ENCODE data around the gene OSBPL10.

Gene OSBPL10

GRCh38 chr3:31960793-31961431 lies 20.1 kb downstream of the OSBPL10 start:
- DNase-seq (ENCODE audit: insufficient read length, low spot score) (no peak), FAIRE-seq (no peak)
- TF ChIP-seq POU2F2 (IDR thresholded peaks at IDR 0.05; ENCODE audit: low read depth, low read length) (no peak), PAX5 (IDR thresholded peaks at IDR 0.05; ENCODE audit: insufficient read depth, low read length, severe bottlenecking) (no peak), SPI1 (IDR thresholded peaks at IDR 0.05; ENCODE audit: low read depth, low read length) (no peak), POLR2A (IDR thresholded peaks at IDR 0.05; ENCODE audit: low read depth, low read length) (no peak), TAF1 (IDR thresholded peaks at IDR 0.05; ENCODE audit: low read depth, low read length) (no peak), POLR2AphosphoS5 (IDR thresholded peaks at IDR 0.05; ENCODE audit: low read depth, low read length) (no peak)

DNA sequence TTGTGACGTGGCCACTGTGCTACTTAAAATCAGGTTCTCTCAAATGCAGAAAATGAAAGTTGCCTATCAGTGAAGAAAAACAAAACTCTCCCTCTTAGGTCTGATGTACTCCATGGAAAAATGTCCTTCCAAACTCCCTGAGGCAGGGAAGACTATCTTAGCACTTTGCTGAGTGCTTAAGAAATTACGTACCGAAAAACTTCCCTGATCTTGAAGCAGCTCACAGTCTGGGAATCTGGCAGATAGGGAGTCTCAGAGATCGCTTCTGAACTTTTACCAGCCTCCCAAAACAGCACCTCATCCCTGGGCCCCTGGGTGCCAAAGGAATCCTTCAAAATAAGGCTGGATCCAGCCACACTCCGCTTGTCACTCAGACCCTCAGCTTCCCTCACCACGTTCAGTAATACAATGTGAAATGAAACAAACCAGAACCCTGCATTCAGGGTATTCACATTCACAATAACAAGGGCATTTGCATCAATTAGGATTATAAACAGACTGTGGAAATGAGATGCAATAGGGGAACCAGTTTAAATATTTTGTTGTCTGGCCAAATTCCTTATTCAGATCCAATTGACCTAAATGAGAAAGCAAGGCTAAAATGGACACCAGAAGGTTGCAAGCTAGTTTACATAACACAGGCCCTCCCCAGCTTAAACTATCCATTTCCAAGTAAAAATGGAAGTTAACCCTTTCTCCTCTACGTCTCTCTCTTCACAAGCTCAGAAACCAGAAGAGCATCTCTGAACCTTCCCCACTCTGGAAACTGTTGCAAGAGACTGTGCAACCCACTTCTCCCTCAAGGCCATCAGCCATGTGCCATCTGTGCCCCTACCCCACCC lies 20.9 kb downstream of the OSBPL10 start:
- no peak for TF ChIP-seq TAF1 (IDR thresholded peaks at IDR 0.05; ENCODE audit: low read depth, low read length)
- DNase-seq (ENCODE audit: insufficient read length, low spot score) (no peak), FAIRE-seq (no peak)

GRCh38 chr3:31959251-31959650 lies 21.8 kb downstream of the OSBPL10 start:
- TF ChIP-seq POU2F2 (IDR thresholded peaks at IDR 0.05; ENCODE audit: low read depth, low read length): no peak
- FAIRE-seq (no peak), DNase-seq (ENCODE audit: insufficient read length, low spot score) (no peak)

DNA sequence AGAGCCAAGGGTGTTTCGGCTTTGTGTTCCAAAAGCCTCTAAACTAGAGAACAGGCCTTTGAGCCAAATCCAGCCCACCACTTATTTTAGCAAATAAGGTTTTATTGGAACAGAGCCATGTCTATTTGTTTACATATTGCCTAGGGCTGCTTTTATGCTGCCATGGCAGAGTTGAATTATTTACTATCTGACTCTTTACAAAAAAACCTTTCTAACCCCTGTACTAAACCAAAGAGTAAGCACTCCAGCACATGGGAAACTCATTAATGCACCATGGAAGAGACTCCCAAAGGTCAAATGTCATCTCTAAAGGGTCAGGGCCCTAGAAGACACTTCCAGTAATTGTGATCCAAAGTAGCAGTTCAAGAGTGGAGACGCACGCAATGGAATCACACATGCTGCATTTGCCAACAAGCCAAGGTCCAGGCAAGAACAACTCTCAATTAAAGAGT lies 22.3 kb downstream of the OSBPL10 start:
- FAIRE-seq (no peak), DNase-seq (ENCODE audit: insufficient read length, low spot score) (no peak)
- no peak for TF ChIP-seq POLR2A (IDR thresholded peaks at IDR 0.05; ENCODE audit: low read depth, low read length)
- TF ChIP-seq POLR2AphosphoS5 (IDR thresholded peaks at IDR 0.05; ENCODE audit: low read depth, low read length): no peak
- TF ChIP-seq SPI1 (IDR thresholded peaks at IDR 0.05; ENCODE audit: low read depth, low read length): no peak
- TF ChIP-seq TAF1 (IDR thresholded peaks at IDR 0.05; ENCODE audit: low read depth, low read length): no peak
- TF ChIP-seq POU2F2 (IDR thresholded peaks at IDR 0.05; ENCODE audit: low read depth, low read length): no peak
- TF ChIP-seq PAX5 (IDR thresholded peaks at IDR 0.05; ENCODE audit: insufficient read depth, low read length, severe bottlenecking): no peak

DNA sequence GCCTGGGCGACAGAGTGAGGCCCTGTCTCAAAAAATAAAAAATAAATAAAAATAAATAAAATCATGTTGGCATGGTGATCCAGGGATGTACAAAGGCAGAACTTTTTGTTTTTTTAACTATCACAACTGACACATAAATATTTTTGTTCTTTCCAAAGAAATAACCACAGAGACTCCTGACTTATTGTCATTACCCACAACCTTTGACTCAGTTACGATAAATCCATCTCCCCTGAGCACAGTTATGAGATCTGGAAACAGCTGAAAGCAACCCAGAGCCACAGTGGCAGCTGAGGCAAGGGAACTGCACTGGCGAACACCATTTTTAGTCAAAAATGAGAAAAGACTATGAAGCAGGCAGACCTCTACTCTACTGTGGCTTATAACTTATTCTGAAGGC lies 24.0 kb downstream of the OSBPL10 start:
- FAIRE-seq (no peak), DNase-seq (ENCODE audit: insufficient read length, low spot score) (no peak)
- TF ChIP-seq POLR2AphosphoS5 (IDR thresholded peaks at IDR 0.05; ENCODE audit: low read depth, low read length) (no peak), POLR2A (IDR thresholded peaks at IDR 0.05; ENCODE audit: low read depth, low read length) (no peak), PAX5 (IDR thresholded peaks at IDR 0.05; ENCODE audit: insufficient read depth, low read length, severe bottlenecking) (no peak), TAF1 (IDR thresholded peaks at IDR 0.05; ENCODE audit: low read depth, low read length) (no peak), SPI1 (IDR thresholded peaks at IDR 0.05; ENCODE audit: low read depth, low read length) (no peak), POU2F2 (IDR thresholded peaks at IDR 0.05; ENCODE audit: low read depth, low read length) (no peak)

DNA sequence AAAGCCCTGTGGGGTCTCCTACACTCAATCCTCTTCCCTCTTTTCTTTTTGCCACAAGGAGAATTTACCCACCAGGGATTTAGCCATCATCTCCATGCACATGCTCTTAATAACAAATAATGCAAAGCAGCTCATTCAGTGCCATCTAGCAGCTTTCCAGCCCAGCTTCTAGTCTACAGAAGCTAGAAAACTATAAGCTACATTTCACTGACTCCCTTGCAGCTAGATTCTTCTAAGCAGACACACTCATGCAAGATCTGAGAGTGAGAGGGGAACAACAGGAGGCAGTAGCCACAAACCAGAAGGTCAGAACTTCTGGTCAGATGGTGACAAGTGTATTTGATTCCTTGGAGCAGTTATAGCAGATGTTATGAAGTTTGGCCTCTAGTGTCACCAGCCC lies 25.5 kb downstream of the OSBPL10 start:
- no peak for FAIRE-seq
- no peak for DNase-seq (ENCODE audit: insufficient read length, low spot score)
- TF ChIP-seq POU2F2 (IDR thresholded peaks at IDR 0.05; ENCODE audit: low read depth, low read length): no peak
- TF ChIP-seq PAX5 (IDR thresholded peaks at IDR 0.05; ENCODE audit: insufficient read depth, low read length, severe bottlenecking): no peak
- TF ChIP-seq TAF1 (IDR thresholded peaks at IDR 0.05; ENCODE audit: low read depth, low read length): no peak
- no peak for TF ChIP-seq POLR2AphosphoS5 (IDR thresholded peaks at IDR 0.05; ENCODE audit: low read depth, low read length)
- no peak for TF ChIP-seq POLR2A (IDR thresholded peaks at IDR 0.05; ENCODE audit: low read depth, low read length)
- no peak for TF ChIP-seq SPI1 (IDR thresholded peaks at IDR 0.05; ENCODE audit: low read depth, low read length)

DNA sequence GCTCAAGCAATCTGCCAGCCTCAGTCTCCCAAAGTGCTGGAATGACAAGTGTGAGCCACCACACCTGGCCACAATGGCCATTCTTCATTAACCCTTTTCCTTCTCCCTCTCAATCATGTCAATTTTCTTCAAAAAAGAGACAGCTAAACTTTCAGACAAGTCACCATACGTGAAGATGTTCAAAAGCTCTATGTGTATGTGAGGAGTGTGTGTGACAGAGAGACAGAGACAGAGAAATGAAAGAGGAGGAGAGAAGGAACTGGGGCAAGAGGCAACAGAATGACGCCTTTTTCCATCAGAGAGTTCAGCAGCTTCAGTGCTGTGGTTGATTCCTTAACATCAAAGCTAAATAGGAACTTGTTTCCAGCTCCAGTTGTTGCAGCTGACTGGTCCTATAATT lies 27.4 kb downstream of the OSBPL10 start:
- TF ChIP-seq SPI1 (IDR thresholded peaks at IDR 0.05; ENCODE audit: low read depth, low read length): no peak
- TF ChIP-seq TAF1 (IDR thresholded peaks at IDR 0.05; ENCODE audit: low read depth, low read length): no peak
- no peak for TF ChIP-seq POU2F2 (IDR thresholded peaks at IDR 0.05; ENCODE audit: low read depth, low read length)
- no peak for TF ChIP-seq POLR2A (IDR thresholded peaks at IDR 0.05; ENCODE audit: low read depth, low read length)
- TF ChIP-seq POLR2AphosphoS5 (IDR thresholded peaks at IDR 0.05; ENCODE audit: low read depth, low read length): no peak
- no peak for TF ChIP-seq PAX5 (IDR thresholded peaks at IDR 0.05; ENCODE audit: insufficient read depth, low read length, severe bottlenecking)

GRCh38 chr3:31953091-31953490 lies 28.0 kb downstream of the OSBPL10 start:
- FAIRE-seq (no peak), DNase-seq (ENCODE audit: insufficient read length, low spot score) (no peak)
- TF ChIP-seq POLR2AphosphoS5 (IDR thresholded peaks at IDR 0.05; ENCODE audit: low read depth, low read length) (no peak), POLR2A (IDR thresholded peaks at IDR 0.05; ENCODE audit: low read depth, low read length) (no peak)

More for the DNA sequence above, 27.4 kb downstream of the OSBPL10 start:
- DNase-seq (ENCODE audit: insufficient read length, low spot score) (no peak), FAIRE-seq (no peak)

- DNase-seq (ENCODE audit: insufficient read length, low spot score) (peak; percentile 19), FAIRE-seq (peak; percentile 35)
- TF ChIP-seq PAX5 (IDR thresholded peaks at IDR 0.05; ENCODE audit: insufficient read depth, low read length, severe bottlenecking) (peak; percentile 88), POU2F2 (IDR thresholded peaks at IDR 0.05; ENCODE audit: low read depth, low read length) (peak; percentile 73; the same call in 1 of the 2 replicates), SPI1 (IDR thresholded peaks at IDR 0.05; ENCODE audit: low read depth, low read length) (peak; percentile 95), POLR2AphosphoS5 (IDR thresholded peaks at IDR 0.05; ENCODE audit: low read depth, low read length) (no peak), POLR2A (IDR thresholded peaks at IDR 0.05; ENCODE audit: low read depth, low read length) (no peak)
Observed at GRCh38 chr3:31952205-31952604, 28.9 kb downstream of the OSBPL10 start.

GRCh38 chr3:31948280-31948679 lies 32.8 kb downstream of the OSBPL10 start:
- TF ChIP-seq POLR2A (IDR thresholded peaks at IDR 0.05; ENCODE audit: low read depth, low read length) (no peak), TAF1 (IDR thresholded peaks at IDR 0.05; ENCODE audit: low read depth, low read length) (no peak), POU2F2 (IDR thresholded peaks at IDR 0.05; ENCODE audit: low read depth, low read length) (no peak), POLR2AphosphoS5 (IDR thresholded peaks at IDR 0.05; ENCODE audit: low read depth, low read length) (no peak), SPI1 (IDR thresholded peaks at IDR 0.05; ENCODE audit: low read depth, low read length) (no peak), PAX5 (IDR thresholded peaks at IDR 0.05; ENCODE audit: insufficient read depth, low read length, severe bottlenecking) (no peak)
- FAIRE-seq (no peak), DNase-seq (ENCODE audit: insufficient read length, low spot score) (no peak)
